ENCODE data around the gene RIPOR2. TPM values are rescaled to one million over a fixed set of nuclear protein-coding genes. Genes with fewer than 3 reads are reported as not detected.

Gene RIPOR2
- total and polyA plus RNA-seq, 7 donors, result 1.6 to 29.7 (median 6.1) TPM

GRCh38 chr6:24902782-24903181 lies 33.0 kb downstream of the RIPOR2 start:
- no peak for TF ChIP-seq POLR2AphosphoS5 (IDR thresholded peaks at IDR 0.05)
- TF ChIP-seq CTCF (IDR thresholded peaks at IDR 0.05), result no peak
- TF ChIP-seq EP300 (IDR thresholded peaks at IDR 0.05), result no peak
- no peak for TF ChIP-seq POLR2A (IDR thresholded peaks at IDR 0.05)
- H3K27me3 ChIP-seq, result no peaks in the 10 kb centered on the region
- H3K36me3 ChIP-seq, result no peaks in the 10 kb centered on the region
- H3K9me3 ChIP-seq, result no peaks in the 10 kb centered on the region
- no peak for DNase-seq
- 70 to 76% methylated on average over 1 of the region's 1 CpG for WGBS, 2 donors
- H3K27ac ChIP-seq, result no peak overlapping the region
- peaks cover 0 to 8% (median 1%) of the 10 kb centered on the region in 4 donors for H3K4me1 ChIP-seq
- intact Hi-C loops (cut with DNase I), result no loop called here
- H3K4me3 ChIP-seq, result no peak overlapping the region

- no peaks in the 10 kb centered on the region for H3K27me3 ChIP-seq
- H3K36me3 ChIP-seq, result no peaks in the 10 kb centered on the region
- H3K4me3 ChIP-seq, result no peak overlapping the region
- H3K4me1 ChIP-seq, result peaks cover 0 to 7% (median 0%) of the 10 kb centered on the region in 4 donors
- no peak for TF ChIP-seq POLR2AphosphoS5 (IDR thresholded peaks at IDR 0.05)
- no peak for TF ChIP-seq CTCF (IDR thresholded peaks at IDR 0.05)
- TF ChIP-seq EP300 (IDR thresholded peaks at IDR 0.05), result no peak
- no peak for TF ChIP-seq POLR2A (IDR thresholded peaks at IDR 0.05)
- H3K27ac ChIP-seq, result peak overlapping the region; percentile 20 to 40 (median 28)
- DNase-seq, result no peak
- intact Hi-C loops (cut with DNase I), result no loop called here
- WGBS, 2 donors, result 90 to 93% methylated on average over 9 of the region's 9 CpGs
- no peaks in the 10 kb centered on the region for H3K9me3 ChIP-seq
These were observed 33.9 kb downstream of the RIPOR2 start for GRCh38 chr6:24901698-24902328.

- Histone ChIP-seq H3K4me3 (no peak overlapping the region), H3K27me3 (no peaks in the 10 kb centered on the region), H3K27ac (peak overlapping the region; percentile 20 to 40 (median 28)), H3K36me3 (no peaks in the 10 kb centered on the region), H3K9me3 (no peaks in the 10 kb centered on the region), H3K4me1 (peaks cover 0 to 7% (median 0%) of the 10 kb centered on the region in 4 donors)
- TF ChIP-seq EP300 (IDR thresholded peaks at IDR 0.05) (no peak), POLR2AphosphoS5 (IDR thresholded peaks at IDR 0.05) (no peak)
- intact Hi-C loops (cut with DNase I), result no loop called here
- 82 to 87% methylated on average over 6 of the region's 6 CpGs for WGBS, 2 donors
- DNase-seq, result no peak
These were observed 34.7 kb downstream of the RIPOR2 start for GRCh38 chr6:24900917-24901697.

- H3K4me3 ChIP-seq, result no peak overlapping the region
- no peaks in the 10 kb centered on the region for H3K36me3 ChIP-seq
- intact Hi-C loops (cut with DNase I), result no loop called here
- 63 to 89% methylated on average over 6 of the region's 6 CpGs for WGBS, 2 donors
- TF ChIP-seq EP300 (IDR thresholded peaks at IDR 0.05) (no peak), POLR2A (IDR thresholded peaks at IDR 0.05) (no peak), CTCF (IDR thresholded peaks at IDR 0.05) (no peak), POLR2AphosphoS5 (IDR thresholded peaks at IDR 0.05) (no peak)
- DNase-seq, result no peak
- H3K27ac ChIP-seq, result peak overlapping the region in 2 of 4 donors; percentile 10 to 40
- H3K9me3 ChIP-seq, result no peaks in the 10 kb centered on the region
- peaks cover 0 to 7% (median 0%) of the 10 kb centered on the region in 4 donors for H3K4me1 ChIP-seq
- H3K27me3 ChIP-seq, result no peaks in the 10 kb centered on the region
These were observed 35.8 kb downstream of the RIPOR2 start for GRCh38 chr6:24899997-24900325.

GRCh38 chr6:24899136-24899996 lies 36.4 kb downstream of the RIPOR2 start:
- Histone ChIP-seq H3K9me3 (no peaks in the 10 kb centered on the region), H3K4me3 (no peak overlapping the region), H3K27me3 (no peaks in the 10 kb centered on the region), H3K27ac (peak overlapping the region in 2 of 4 donors; percentile 10 to 40), H3K36me3 (no peaks in the 10 kb centered on the region), H3K4me1 (peaks cover 0 to 7% (median 0%) of the 10 kb centered on the region in 4 donors)
- no peak for DNase-seq
- WGBS, 2 donors, result 71 to 87% methylated on average over 8 of the region's 8 CpGs
- intact Hi-C loops (cut with DNase I), result no loop called here
- TF ChIP-seq POLR2A (IDR thresholded peaks at IDR 0.05) (no peak), CTCF (IDR thresholded peaks at IDR 0.05) (no peak), POLR2AphosphoS5 (IDR thresholded peaks at IDR 0.05) (no peak), EP300 (IDR thresholded peaks at IDR 0.05) (no peak)
